H1 (cell line): ENCODE measurements around the gene GNAQ.

Experiments
- CEBPB ChIP-seq: IDR thresholded peaks from 2 replicates; pipeline ENCODE4 v1.6.1; 2012; ENCODE audit warnings: low read depth, low read length
- CREB1 ChIP-seq: IDR thresholded peaks from 2 replicates; pipeline ENCODE4 v1.6.1; 2012; ENCODE audit warnings: inconsistent platforms
- EZH2 ChIP-seq: fragments of 200-600 bp; sonication (generic); IDR thresholded peaks from 2 replicates; pipeline ENCODE4 v1.7.1; 2012; ENCODE audit warnings: low read depth, mild to moderate bottlenecking, moderate library complexity, low read length, inconsistent platforms; ENCODE audit not compliant: severe bottlenecking
- KDM4A ChIP-seq: IDR thresholded peaks from one replicate; pipeline ENCODE4 v1.7.1; 2012; ENCODE audit warnings: low read depth, mild to moderate bottlenecking, moderate library complexity, low read length, inconsistent platforms; ENCODE audit not compliant: severe bottlenecking
- RNF2 ChIP-seq: fragments of 200-900, 300-1000 bp; sonication (generic); IDR thresholded peaks from 2 replicates; pipeline ENCODE4 v1.7.1; 2016; ENCODE audit warnings: borderline replicate concordance, low read depth, mild to moderate bottlenecking, antibody characterized with exemption, low read length; ENCODE audit not compliant: poor library complexity, severe bottlenecking; ENCODE audit errors: missing control alignments
- SIN3A ChIP-seq, 2 experiments: IDR thresholded peaks in 1 of 2; conservative IDR thresholded peaks in 1 of 2; 2 replicates each; pipeline ENCODE4 v1.6.1; 2011 to 2012; ENCODE audit warnings: low read length in 2 of 2, improper control_type of control experiment in 1 of 2, low read depth in 1 of 2, mild to moderate bottlenecking in 1 of 2
- ZNF274 ChIP-seq: IDR thresholded peaks from 2 replicates; pipeline ENCODE4 v1.7.0; 2012; ENCODE audit warnings: low read length, borderline replicate concordance; ENCODE audit errors: extremely low read depth
- TF ChIP-seq, protein P1 (sequence below), 3 experiments: IDR thresholded peaks; 1 replicate in 2 of 3; 2 replicates in 1 of 3; pipeline versions ENCODE4 v1.5.1 to v1.6.1; 2011; ENCODE audit warnings: low read length in 3 of 3, mild to moderate bottlenecking in 3 of 3, inconsistent platforms in 2 of 3, low read depth in 1 of 3, moderate library complexity in 1 of 3; ENCODE audit not compliant: insufficient read depth in 1 of 3; ENCODE audit errors: control extremely low read depth in 1 of 3
- TF ChIP-seq, protein P2 (sequence below): IDR thresholded peaks from 2 replicates; pipeline ENCODE4 v1.6.1; 2012; ENCODE audit warnings: inconsistent platforms

GRCh38 chr9:78025186-78025585 lies 6.4 kb downstream of the GNAQ start:
- TF ChIP-seq ZNF274 (no peak), SIN3A (conservative IDR thresholded peaks at IDR 0.05 in 1 of 2, IDR thresholded peaks at IDR 0.05 in 1 of 2; ENCODE audit: low read depth in 1 of 2, low read length in 2 of 2) (no peak), CEBPB (no peak), EZH2 (no peak), CREB1 (no peak), RNF2 (no peak), KDM4A (no peak)
- TF ChIP-seq, protein P1, sequence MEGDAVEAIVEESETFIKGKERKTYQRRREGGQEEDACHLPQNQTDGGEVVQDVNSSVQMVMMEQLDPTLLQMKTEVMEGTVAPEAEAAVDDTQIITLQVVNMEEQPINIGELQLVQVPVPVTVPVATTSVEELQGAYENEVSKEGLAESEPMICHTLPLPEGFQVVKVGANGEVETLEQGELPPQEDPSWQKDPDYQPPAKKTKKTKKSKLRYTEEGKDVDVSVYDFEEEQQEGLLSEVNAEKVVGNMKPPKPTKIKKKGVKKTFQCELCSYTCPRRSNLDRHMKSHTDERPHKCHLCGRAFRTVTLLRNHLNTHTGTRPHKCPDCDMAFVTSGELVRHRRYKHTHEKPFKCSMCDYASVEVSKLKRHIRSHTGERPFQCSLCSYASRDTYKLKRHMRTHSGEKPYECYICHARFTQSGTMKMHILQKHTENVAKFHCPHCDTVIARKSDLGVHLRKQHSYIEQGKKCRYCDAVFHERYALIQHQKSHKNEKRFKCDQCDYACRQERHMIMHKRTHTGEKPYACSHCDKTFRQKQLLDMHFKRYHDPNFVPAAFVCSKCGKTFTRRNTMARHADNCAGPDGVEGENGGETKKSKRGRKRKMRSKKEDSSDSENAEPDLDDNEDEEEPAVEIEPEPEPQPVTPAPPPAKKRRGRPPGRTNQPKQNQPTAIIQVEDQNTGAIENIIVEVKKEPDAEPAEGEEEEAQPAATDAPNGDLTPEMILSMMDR (IDR thresholded peaks at IDR 0.05; ENCODE audit: control extremely low read depth in 1 of 3, insufficient read depth in 1 of 3, low read depth in 1 of 3, low read length in 3 of 3), result no peak
- TF ChIP-seq, protein P2, sequence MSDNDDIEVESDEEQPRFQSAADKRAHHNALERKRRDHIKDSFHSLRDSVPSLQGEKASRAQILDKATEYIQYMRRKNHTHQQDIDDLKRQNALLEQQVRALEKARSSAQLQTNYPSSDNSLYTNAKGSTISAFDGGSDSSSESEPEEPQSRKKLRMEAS, result no peak
